HG03457 (cell line): ENCODE measurements around the gene VDAC2.
"Not testable (repeated sequence)": the region's sequence is repeated elsewhere in the genome, so short reads cannot be mapped to it uniquely, and the experiment has no call there.

Experiments used
- ATAC-seq: cut with Tn5 transposase; IDR thresholded peaks from one replicate; pipeline ENCODE4 v1.9.1; 2021; ENCODE audit warnings: moderate number of reproducible peaks; ENCODE audit not compliant: unreplicated experiment

Gene VDAC2

DNA sequence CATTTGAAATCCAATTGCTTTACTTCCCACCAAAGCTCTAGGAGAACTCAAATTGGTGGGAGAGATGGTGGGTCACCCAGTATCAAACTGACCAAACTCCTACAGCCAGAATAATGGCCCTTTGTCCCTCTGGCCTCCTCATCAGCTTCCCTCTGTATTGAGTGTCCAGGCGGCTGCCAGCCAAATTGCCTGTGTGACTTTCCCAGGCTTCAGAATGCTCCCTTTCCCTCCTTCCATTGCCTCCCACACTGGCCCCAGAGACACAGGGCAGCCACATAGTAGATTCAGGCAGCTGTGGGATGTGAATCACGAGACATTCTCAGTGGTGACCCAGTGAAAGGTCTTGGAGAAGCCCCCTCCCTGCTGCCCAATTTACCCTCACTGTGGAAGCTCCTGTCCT, 12.7 kb upstream of the VDAC2 start:
- ATAC-seq: no peak

DNA sequence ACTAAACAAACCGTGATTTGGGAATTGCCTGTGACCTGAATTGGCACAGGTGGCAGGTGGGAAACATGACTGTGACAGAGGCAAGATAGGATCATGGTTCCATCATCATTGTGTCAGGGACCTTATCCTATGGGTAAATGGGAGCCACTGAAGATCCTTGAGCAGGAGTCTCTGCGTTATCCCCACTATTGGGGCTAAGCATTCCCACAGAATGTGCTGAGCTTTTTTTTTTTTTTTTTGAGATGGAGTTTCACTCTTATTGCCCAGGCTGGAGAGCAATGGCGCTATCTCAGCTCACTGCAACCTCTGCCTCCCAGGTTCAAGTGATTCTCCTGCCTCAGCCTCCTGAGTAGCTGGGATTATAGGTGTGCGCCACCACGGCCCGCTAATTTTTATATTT, 10.6 kb upstream of the VDAC2 start:
- not testable (repeated sequence) for ATAC-seq

- no peak for ATAC-seq
Measured at GRCh38 chr10:75201793-75202307, 8.7 kb upstream of the VDAC2 start.

- no peak for ATAC-seq
Measured at GRCh38 chr10:75202321-75203045, 8.1 kb upstream of the VDAC2 start.

DNA sequence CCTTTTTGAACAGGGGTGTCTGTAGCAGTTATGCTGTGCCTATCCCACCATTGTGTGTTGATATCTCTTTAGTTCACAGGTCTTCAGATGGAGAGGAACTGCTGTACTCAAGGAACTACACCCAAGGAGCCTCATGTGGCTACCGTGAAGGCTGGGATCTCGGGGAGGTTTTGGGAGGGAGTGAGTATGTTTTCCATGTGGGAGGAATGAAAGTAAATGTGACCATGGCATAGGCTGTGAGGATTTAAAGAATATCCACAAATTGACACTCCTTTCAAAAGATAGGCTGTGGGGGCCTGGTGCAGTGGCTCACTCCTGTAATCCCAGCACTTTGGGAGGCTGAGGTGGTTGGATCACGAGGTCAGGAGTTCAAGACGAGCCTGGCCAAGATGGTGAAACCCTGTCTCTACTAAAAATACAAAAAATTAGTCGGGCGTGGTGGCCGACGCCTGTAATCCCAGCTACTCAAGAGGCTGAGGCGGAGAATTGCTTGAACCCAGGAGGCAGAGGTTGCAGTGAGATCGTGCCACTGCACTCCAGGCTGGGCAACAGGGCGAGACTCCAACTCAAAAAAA, 7.5 kb upstream of the VDAC2 start:
- ATAC-seq: not testable (repeated sequence)

DNA sequence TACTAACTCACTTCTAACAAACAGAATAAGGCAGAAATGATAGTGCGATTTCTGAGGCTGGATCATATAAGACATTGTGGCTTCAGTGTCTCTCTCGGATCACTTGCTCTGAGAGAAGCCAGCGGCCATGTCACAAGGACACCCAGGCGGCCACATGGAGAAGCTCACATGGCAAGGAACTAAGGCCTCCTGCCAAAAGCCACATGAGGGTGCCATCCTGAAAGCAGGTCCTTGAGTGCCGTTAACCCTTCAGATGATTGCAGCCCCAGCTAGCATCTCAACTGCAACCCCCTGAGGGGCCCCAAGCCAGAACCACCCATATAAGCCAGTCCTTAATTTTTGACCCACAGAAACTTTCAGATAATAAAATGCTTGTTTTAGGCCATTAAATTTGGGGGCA, 6.9 kb upstream of the VDAC2 start:
- ATAC-seq: no peak

GRCh38 chr10:75205908-75206307, 4.7 kb upstream of the VDAC2 start:
- no peak for ATAC-seq

DNA sequence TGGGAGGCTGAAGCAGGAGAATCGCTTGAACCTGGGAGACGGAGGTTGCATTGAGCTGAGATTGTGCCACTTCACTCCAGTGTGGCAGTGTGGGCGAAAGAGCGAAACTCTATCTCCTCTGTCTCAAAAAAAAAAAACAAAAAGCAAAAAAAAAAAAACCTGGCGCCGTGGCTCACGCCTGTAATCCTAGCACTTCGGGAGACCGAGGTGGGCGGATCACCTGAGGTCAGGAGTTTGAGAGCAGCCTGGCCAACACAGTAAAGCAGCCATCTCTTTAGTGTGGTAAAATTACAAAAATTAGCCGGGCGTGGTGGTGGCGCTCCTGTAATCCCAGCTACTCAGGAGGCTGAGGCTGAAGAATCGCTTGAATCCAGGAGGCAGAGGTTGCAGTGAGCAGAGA, 4.0 kb upstream of the VDAC2 start:
- not testable (repeated sequence) for ATAC-seq

DNA sequence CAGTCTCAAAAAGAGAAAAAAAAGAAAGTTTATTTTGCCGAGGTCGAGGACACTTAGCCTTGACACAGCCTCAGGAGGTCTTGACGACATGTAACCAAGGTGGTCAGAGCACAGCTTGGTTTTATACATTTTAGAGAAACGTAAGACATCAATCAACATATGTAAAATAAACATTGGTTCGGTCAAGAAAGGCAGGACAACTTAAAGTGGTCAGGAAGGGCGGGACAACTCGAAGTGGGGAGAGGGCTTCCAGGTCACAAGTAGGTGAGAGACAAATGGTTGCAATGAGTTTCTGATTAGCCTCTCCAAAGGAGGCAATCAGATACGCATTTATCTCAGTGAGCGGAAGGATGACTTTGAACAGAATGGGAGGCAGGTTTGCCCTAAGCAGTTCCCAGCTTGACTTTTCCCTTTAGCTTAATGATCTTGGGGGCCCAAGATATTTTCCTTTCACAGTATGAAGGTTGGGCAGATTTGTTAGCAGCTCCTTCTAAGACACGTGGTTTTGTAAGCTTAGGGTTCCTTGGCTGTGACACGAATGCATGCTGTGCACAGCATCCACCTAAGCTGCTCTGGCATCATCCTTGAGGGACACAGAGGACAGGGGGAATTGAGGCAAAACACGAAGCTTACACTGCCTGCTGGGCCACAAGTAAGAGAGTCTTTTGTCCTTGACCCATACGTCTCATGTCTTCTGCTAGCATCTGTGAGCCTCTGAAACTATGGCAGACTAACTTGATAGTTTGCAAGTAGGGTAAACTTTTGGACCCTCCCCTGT, 3.3 kb upstream of the VDAC2 start:
- no peak for ATAC-seq

DNA sequence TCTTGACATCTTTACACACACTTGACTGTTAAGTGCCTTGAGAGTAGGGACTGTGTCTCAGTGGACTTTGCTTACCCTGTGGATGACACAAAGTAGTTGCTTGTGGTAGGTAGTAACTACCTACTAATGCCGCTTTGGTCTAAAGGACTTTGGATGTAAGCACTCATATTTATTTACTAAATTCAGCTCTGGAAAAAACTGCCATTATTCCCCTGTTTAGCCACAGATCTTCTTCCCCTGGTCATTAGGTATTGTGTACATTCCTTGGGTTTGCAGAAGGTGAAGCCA, 2.8 kb upstream of the VDAC2 start:
- ATAC-seq: no peak

DNA sequence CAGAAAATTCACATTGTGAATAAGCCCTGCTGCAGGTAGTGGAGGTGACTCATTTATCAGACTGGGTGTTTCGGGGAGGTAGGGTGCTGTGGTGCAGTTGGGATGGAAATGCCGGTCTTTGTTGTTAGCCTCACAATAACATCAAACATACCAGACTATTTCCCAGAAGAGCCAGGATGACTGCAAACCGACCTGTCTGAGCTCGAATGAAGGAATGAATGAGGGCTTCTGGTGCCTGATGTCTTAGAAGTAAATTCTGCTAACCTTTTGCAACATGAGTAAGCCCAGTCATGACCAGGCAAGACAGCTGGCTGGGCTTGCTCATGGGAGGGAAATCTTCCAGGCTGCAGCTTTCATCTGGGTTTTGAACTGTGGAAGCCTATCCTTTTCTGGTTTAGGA, 2.4 kb upstream of the VDAC2 start:
- no peak for ATAC-seq

GRCh38 chr10:75209086-75209920, 1.3 kb upstream of the VDAC2 start:
- ATAC-seq: no peak

DNA sequence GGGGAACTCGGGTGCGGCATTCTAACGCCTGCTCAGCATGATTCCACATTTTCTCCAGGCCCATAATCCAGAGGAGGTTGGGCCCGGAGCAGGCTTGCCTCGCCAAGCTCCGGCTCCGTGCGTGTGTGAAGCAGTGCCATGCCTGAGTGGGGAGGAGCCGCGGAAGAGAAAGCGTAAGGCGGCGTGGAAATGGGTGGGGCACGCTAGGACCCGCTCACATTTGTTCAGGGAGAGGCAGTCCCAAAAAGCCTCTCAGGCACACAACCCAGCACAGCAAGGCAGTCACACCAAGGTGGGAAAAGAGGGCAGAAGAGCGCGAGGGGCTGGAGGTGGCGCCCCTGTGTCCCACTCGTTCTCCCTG, 695 bp upstream of the VDAC2 start:
- ATAC-seq: peak; percentile 32

DNA sequence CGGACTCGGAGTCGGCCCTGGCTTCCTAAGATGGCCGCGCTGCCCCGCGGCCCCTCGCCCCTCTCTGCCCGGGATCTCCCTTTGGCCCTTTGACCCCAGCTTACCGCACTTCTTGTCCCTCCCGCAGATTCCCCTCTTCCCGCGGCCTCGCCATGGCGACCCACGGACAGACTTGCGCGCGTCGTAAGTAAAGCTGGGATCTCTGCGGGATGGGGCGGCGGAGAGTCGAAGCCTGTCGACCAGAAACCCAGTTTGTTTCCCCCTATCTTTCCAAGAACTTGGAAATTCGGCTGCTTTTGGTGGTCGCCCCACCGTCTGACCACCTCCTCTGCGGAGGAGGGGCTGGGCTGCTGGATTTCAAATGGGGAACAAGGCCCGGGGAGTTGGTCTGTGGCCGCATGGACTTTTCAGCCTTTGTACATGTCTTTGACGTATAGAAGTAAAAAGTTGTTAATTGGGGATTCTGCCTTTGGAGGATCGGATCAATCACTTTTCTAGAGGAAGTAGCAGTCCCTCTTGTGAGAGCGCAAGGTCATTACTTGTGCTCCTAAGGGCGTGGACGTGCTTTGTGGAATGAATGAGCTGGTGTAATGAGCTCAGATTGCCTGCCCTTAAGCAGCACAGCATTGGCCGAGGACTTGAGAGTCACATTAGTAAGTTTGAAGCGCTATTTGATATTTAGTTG, 553 bp downstream of the VDAC2 start:
- no peak for ATAC-seq

GRCh38 chr10:75212343-75212742, 1.7 kb downstream of the VDAC2 start:
- no peak for ATAC-seq

GRCh38 chr10:75220274-75220673, 9.7 kb downstream of the VDAC2 start:
- no peak for ATAC-seq

GRCh38 chr10:75221492-75221891, 10.9 kb downstream of the VDAC2 start:
- ATAC-seq: not testable (repeated sequence)

DNA sequence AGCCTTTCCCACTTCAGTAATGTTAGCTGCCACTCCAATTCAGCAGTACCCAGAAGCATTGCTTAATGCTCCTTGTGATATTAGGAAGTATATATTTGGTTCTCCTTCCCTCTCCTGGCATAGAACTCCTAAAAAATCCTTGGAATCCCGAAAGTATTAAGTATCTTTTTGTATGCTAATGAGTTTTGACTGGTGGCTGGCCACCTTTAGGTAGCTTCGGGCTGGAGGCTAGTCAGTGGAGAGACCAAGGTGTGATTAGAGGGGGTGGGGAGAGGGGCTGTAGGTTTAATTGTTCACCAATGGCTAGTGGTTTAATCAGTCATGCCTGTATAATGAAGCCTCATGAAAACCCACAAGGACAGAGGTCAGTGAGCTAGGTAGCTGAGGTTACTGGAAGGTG, 12.9 kb downstream of the VDAC2 start:
- no peak for ATAC-seq

DNA sequence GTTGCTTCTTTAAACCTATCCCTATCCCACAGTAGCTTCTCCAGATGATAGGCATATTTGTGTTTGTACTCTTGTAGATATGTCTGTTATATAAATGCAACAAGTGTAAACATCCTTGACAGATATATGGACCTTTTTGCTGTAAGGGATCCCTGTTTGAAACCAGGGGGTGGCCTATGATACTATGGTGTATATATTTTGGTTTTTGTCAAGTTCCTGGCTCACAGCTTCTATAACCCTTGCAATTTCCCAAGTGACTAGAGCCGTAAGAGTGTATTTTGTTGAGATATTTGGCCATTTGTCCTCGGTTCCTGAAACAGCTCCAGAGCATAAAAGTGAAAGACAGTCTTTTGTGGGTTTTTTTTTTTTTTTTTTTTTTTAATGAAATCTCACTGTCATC, 15.5 kb downstream of the VDAC2 start:
- no peak for ATAC-seq

DNA sequence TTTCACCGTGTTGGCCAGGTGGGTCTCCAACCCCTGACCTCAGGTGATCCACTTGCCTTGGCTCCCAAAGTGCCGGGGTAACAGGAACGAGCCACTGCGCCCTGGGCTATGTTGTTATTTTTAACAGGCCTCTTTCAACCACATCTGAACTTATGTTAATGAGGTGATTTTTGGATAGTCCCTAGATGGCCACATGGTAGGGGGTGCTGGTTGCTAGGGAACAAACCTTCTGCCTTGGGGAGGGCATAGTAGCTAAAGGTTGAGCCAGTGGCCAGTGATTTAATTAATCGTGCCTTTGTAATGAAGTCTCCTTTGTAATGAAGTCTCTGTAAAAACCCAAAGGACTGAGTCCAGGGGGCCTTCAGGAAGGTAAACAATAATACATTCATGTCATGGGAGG, 16.1 kb downstream of the VDAC2 start:
- no peak for ATAC-seq

GRCh38 chr10:75228278-75228677, 17.7 kb downstream of the VDAC2 start:
- ATAC-seq: no peak
